ENCODE data around the gene CEP83.

GRCh38 chr12:94435511-94435927, 24.1 kb downstream of the CEP83 start:
- TF ChIP-seq CTCF (IDR thresholded peaks at IDR 0.05; ENCODE audit: low read depth, low read length) (no peak), EZH2phosphoT487 (IDR thresholded peaks at IDR 0.05; ENCODE audit: low read depth) (no peak)
